HG02610 (cell line): ENCODE results near the gene SP140.
A peak's percentile ranks its signal among the peaks of the same experiment; 100 is the strongest.
"Not testable (repeated sequence)": the region's sequence is repeated elsewhere in the genome, so short reads cannot be mapped to it uniquely, and the experiment has no call there.

ENCODE experiments used
- ATAC-seq: cut with Tn5 transposase; IDR thresholded peaks from one replicate; pipeline ENCODE4 v1.9.1; 2021; ENCODE audit warnings: mild to moderate bottlenecking, moderate library complexity; ENCODE audit not compliant: unreplicated experiment

SP140 gene

DNA sequence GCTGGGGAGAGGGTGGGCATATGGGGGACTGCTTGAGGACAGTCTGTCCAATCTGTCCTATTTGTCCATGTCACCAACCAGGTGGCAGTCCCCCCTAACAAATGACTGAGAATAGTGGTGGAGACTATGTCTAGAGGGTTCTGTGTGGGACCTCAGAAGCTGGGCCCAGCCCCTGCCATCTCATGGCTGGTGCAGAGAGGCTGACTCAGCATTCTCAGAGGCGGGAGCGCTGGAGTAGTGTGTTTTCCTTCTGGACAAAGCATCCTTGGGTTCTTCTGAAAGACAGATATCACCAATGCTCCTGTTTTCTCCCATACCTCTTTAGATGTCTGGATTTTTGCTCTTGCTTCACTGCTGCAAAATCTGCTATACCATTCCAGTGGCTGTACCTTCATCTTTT, 57.4 kb downstream of the SP140 start:
- no peak for ATAC-seq

DNA sequence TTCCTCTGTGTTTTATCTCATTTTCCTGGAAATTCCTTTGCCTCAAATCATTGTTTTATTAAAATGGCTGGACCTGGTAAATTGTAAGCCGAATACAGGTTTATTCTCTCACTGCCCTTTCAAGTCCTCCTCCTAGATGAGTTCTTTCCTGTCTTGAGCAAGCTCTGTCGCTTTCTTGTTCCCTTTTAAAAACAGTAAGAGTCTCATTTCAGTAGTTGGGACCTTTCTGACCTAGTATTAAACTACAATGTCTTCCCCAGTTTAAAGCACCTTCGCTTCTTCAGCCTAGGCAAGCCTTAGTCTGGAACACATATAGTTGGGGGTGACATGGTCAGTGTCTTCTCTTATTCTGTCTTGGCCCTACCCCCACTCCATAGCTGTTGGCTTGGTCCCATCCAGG, 60.5 kb downstream of the SP140 start:
- ATAC-seq: no peak

DNA sequence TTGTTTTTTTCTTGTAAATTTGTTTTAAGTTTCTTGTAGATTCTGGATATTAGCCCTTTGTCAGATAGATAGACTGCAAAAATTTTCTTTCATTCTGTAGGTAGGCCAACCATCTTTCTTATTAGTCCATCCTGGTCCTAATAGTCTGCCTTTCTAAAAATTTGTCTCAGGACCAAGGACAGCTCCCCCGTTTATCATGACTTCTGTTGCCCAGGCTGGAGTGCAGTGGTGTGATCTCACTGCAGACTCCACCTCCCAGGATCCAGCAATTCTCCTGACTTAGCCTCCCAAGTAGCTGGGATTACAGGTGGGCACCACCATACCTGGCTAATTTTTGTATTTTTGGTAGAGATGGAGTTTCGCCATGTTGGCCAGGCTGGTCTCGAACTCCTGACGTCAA, 63.8 kb downstream of the SP140 start:
- not testable (repeated sequence) for ATAC-seq

DNA sequence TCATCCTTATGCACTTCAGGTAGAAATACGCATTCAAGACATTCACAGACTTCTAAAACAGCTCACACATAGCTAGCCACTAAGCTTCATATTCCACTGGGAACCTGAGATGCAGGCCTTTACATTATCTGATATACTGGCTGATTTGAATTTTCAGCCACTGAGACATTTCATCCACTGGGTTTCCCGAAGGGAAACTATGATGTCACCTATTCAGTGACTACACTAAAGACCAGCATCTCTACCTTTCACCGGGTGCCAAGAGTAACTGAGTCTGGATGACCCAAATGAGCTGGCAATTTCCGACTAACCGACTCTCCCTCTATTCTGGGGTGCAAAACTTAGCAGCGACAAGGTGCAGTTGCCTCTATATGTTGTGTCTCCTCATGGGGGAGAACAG, 69.7 kb downstream of the SP140 start:
- no peak for ATAC-seq

DNA sequence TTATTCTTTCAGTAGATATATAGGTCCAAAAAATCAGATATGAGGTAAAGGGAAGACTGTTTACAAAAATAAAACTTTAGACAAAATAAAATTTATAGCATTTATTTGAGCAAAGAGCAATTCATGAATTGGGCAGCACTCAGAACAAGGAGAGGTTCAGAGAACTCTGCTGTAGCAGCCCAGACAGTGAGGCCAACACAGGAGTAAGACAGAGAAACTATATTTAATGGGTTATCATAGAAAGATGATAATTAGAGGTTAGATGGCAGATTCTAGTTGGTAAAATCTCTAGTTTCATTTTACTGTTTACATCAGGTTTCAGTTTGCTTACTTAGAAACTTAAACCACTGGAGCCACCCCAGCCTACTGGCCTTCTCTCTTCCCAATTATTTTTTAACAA, 71.4 kb downstream of the SP140 start:
- ATAC-seq: no peak

DNA sequence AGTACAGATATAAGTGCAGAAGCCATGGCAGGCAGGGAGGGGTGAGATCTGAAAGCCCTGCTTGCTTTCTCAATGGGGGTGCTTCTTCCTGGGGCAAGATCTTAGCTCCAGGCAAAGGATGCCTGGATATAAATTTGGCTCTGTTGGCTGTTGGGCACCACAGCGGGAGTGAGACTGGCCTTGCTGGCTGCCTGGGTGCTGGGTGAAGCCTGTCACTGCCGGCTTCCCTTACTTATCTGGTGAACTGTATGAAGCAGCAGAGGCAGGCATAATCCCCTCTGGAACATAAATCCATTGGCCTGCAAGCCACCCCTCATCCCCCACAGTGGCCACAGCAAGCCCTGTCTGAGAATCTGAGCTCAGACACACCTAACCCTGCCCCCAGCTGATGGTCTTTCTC, 74.1 kb downstream of the SP140 start:
- no peak for ATAC-seq

DNA sequence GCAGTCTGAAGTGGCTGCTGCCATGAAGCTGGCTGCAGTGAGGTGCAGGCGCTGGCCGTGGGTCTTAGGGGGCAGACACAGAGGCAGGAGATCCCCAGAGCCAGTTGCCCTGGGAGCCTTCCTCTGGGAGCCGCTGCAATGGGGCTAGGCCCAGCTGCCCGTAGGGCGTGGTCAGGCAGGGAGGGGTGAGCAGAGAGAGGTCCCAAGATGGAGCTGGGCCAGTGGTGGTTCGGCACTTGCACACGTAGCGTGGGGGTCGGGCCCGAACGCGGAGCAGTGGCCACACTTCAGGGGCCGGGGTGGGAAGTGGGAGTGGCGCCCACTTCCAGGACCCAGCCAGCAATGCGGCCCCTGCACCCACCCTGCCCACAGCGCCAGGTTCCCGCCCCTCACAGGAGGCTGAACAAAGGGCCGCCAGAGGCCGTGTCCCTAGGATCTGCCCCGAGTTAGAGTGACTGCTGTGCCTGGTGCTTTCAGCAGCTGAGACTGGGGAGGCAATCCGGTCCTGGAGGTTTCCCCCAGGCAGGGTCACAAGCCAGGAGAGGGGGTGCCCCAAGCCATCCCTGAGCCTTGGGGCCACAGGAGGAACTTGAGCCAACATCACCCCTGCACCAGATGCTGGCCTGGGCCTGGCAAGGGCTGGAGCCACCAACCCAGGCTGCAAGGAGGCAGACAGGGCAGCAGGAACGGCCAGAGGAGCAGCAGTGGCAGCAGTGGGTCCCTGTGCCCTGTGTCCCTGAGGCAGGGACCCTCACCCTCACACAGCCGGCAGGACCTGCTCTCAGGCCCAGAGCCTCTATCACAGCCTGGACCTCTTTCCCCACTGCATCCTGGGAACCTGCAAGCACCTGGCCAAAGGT, 80.1 kb downstream of the SP140 start:
- ATAC-seq: no peak

DNA sequence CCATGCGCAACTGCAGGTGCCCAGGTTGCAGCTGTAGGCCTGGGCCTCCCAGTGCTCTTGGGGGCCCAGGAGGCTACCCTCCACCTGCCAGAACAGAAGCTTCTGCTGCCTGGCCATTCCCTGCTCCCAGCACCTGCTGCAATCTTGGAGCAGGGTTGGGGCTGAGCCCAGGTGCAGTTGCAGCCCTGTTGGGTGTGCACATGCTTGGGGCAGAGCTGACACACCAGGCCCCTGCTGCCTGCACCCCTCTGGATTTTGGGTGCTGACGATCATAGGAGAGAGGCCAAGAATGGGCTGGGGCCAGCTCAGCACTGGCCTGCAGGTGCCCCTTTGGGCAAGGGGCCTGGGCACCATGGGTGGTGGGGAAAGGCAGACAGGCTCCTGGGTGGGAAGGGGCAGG, 80.9 kb downstream of the SP140 start:
- ATAC-seq: no peak

DNA sequence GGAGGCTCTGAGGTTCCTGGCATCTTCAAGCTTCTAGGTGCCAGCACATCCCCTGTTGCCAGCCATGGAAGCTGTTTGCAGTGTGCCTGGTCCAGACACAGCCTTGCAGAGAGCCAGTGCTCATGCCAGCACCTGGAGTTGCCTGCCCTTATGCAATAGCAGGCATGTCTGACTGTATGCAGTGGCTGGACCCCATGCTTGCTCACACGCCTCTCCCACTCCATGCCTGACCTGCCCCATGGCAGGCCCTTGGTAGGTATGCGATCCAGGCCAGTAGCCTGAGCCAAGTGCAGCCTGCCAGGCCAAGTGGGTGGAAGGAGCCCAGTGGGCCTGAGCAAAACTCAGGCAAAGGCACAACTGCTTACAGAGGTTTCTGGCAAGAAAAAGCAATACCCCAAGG, 81.9 kb downstream of the SP140 start:
- no peak for ATAC-seq

DNA sequence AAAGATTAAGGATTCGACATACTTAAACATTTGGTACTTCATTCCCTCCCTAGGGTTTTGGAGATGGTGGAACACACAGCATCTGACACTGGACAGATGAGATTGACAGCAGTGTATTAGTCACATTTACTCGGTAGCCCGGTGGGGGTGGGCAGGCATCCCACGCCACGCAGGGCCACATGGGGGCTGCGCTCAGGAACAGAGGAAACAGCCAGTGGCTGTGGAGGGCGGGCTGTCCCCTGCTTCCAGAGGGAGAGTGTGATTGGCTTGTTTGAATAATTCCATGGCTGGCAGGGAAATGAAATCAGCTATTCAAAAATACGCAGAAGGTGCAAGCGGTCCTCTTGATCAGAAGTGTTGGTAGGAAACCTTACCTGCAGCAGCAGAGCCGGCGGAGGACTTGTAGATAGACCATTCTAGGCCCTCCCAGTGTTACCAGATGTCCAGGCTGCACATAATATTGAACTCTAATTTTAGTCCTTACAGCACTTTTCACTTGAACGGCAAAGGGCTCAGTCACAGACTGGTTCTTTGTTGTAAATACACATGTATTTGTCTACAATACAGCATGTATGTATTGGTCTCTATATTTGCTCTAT, 83.0 kb downstream of the SP140 start:
- ATAC-seq: no peak

DNA sequence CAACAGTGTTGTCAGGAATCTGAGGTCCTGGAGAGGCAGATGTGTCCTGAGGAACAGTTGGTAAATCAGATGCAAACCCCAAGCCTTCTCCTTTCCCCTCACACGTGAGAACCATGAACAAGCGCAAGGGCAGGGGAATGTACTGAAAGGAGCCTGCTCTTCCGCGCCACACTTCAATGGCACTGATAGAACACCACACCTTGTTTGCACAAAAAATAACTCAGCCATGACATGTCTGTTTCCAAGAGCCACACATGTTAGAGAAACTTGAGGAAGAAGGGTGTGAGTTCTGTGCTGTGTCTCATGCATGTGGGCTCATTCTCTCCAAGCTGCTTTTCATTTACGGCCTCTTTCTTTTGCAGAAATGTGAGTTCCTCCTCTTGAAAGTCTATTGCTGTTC, 85.3 kb downstream of the SP140 start:
- ATAC-seq: not testable (repeated sequence)

DNA sequence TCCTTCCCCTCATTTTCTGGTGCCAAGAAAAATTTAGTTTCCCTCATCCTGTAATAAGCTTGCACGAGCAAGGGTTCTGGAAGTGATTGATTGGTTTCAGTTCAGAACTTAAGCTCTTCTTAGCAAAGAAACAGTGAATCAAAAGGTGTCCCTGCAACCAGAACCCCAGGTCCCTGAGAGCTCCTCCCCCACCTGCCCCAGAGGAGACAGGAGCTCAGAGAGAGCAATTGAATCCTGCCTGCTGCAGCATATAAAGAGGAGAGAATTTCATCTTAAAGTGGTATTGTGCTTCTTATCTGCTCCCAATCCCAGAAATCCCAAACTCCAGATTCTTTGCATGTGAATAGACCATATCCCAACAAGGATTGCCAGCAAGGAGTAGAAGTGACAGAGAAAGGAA, 86.1 kb downstream of the SP140 start:
- not testable (repeated sequence) for ATAC-seq

DNA sequence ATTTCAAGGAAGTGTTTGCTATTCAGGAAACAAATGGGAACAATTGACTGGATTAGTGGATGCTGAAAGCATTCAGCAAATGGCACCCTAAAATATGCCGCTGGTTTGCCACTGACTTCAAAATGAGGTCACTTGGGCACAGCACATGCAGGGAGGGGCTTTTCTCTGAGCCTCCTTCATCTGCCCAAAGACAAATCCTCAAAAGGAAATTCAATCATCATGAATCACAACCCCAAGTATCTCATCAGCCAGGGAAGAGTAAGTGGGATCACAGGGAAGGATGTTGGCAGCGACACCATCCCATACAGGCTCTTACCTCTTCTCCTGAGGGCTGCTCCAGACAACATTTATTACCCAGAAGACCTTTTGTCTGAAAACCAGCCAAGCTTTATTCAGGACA, 87.1 kb downstream of the SP140 start:
- ATAC-seq: no peak

DNA sequence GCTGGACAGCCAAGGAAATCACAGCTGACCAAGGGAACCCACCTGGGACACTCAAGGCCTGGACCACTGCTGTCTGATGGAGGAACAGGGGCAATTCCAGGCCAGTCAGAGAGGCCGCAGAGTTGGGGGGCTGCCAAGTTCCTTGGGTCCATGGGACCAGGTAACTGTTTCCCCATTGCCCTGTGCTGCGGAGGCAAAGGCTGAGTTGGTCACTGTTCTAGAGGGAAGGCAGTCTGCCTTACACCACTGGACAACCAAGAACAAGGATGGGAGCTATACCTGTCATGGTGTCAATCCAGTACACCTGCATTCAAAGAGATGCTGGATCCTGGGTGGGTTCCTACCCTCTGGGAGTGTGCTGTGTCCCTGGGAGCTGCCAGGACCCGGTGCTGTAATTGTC, 91.8 kb downstream of the SP140 start:
- no peak for ATAC-seq

DNA sequence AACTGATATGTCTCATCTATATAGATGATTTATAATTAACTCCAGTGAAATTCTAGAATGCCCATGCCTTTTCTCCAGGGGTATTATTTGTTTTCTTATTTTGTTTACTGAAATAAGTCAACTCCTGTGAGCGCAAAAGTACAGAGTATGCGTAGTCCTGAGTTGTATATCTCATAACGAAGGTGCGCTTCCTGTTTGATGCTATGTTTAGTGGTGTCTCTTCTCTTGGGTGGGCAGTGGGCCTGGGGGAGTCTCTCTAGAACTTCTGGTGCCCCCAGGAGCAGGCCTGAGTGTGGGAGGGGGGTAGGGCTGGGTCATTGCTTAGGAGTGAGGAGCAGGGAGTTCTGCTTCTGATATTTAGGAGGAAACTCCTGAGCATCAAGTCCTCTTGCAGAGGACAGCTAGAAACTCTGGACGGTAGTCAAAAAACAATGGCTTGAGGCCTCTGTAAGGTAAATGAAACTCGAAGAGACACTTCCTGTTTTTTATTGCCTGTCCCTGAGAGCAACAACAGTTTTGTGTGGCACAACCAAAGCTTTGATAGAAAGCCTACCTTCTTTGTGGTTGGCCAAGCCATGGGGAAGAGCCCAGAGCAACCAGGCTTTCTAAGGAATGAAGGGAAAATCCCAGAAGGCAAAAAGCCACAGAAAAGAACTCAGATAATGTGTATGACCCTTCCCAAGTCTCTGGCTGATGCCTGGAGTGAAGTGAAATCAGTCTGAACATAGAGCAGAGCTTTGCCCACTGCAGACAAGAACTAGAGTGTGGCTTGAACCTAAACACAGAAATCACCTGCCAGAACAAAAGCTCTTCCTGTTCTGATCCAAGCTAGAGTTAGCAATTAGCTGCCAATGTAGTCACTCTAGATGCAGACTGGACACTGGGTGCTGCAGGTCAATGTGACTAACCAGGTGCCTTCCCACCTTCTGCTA, 92.9 kb downstream of the SP140 start:
- peak; percentile 36 for ATAC-seq

DNA sequence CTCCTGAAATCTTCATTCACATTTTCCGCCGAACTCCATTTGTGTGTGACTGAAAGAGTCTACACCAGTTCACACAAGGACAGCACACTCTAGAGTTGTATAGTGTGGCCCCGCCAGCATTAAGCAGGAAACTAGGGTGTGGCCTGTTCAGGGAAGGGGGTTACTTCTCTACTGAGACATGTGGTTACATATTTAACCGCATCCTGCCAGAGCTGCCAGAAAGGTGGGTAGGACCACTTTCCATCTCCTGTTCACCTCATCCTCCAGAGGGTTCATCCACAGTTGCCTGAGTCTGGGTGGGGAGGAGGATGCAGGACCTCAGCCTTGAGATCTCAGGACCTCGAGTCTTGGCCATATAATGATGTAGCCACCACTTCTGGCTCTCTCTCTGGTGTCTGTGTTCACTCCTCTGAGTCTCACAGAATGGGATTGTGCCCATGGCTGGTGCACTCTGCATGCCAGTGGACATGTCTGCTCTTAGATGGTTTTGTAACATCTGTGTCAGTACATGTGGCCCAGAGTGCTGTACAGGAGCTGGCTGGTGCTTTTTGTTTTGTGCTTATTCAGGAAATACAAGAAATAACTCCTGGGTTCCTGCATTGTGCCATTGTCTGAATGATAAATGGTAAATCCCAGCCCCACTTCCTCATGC, 93.8 kb downstream of the SP140 start:
- ATAC-seq: peak; percentile 81

DNA sequence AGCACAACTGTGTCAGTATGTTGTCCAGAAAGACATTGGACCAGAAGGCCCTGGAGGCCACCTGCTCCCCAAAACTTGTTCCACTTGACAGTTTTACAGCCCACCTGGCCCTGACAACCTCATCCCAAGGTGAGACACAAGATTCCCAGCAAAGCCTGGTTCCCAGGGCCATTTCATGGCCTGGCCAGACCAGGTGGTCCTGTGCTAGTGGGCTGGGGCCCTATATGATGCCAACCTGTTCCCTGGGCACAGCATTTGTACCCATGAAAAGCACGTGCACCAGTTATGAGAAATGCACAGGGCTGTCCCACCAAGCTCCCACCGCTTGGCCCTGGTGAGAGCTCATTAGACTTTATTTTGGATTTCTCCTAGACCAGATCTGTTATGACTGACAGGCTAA, 95.5 kb downstream of the SP140 start:
- ATAC-seq: no peak

DNA sequence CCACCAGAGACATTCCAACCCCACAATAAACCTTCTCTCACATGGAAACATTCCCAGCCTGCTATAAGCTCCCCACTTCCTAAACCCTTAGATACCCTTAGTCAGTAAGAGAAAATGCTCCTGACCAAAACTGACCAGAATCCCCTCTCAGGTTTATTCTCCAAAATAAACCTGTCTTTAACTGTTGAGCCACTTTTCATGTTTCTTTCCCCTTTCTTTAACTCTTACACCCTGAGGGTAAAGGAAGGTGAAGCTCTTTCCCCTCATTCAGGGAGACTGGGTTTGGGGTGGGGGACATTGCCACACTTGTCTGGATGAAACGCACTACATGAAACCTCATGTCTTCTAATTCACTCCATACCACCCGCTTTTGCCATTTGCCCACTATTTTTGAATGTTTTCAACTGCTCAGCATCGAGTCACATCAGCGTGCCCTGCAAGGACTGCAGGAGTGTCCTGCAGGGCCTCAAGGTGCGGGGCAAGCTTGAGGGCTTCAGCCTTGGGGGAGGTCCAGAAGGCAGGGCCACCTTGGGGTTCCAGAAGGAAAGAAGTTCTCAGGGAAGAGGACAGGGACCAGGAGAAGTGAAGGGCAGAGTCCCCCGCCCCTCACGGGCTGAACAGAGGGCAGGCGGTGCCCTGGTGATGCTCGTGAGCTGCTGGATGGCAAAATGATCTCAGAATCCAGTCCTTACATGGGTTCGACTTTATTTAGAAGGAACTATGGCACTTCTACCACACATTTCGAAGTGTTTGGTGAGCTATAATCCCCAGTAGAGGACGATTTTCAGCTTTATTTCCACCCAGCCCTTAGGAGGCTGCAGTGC, 97.2 kb downstream of the SP140 start:
- no peak for ATAC-seq

DNA sequence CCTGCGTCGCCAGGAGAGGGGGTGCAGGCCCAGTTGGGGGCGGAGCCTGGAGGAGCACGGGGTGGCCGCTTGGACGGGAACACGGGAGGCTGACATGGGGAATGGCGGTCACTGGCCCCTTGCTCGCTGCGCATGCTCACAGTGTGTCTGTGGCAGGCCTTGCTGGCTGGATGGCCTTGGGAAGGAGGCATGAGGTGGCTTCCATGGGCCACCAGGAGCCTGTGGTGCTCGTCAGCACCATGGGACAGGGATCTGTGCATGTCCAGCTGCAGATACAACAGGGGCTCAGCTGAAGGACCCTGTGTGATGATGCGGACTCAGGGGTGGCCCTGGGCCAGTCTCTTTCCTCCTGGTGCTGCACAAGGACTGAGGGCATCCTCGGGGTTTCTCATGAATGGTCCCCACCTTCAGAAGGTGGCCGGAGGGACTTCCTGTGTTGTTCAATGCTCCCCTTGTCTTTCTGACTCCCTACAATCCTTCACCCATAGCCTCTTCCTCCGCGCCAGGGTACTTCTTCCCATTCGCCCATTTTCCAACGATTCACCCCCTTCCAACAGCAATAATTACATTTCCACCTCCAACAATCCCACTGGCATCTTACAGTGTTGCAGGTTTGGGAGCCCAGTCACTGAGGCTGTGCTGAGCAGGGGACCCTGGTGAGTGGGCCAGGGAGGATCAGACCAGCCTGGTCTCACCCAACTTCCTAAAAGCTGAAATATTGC, 98.0 kb downstream of the SP140 start:
- no peak for ATAC-seq

DNA sequence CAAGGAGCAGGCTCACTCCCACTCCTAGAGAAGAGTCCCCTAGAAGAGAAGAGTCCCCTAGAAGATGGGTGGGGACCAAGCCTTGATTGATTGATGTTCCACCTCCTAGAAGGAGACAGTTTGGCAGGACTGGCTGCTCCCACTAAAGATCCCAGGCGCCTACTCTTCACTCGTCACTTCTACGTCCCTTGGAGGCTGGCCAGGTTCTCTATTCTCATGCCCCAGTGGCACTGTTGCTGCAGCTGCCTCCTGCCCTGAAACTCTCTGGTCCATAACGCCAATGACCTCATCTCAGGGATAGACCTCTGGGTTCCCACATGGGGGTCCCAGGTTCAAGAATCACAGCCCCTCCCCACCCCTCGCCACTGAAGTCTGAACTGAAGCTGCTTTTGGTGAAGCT, 99.0 kb downstream of the SP140 start:
- no peak for ATAC-seq
